A549 (cell line): ENCODE data around the gene ATP6V1F.

Experiments
- CEBPB ChIP-seq, 2 experiments: fragments of >200 bp in 1 of 2; sonication (Bioruptor Twin) in 1 of 2; formaldehyde crosslinking in 1 of 2; IDR thresholded peaks; 2 replicates each; pipeline ENCODE4 v1.6.1; 2012 to 2016
- CTCF ChIP-seq: fragments of >200 bp; sonication (Bioruptor Twin); formaldehyde crosslinking; IDR thresholded peaks from 3 replicates; pipeline ENCODE4 v1.5.1; 2016
- ELK1 ChIP-seq: fragments of 150-350 bp; IDR thresholded peaks from 2 replicates; pipeline ENCODE4 v1.6.1; 2014; ENCODE audit warnings: low read depth, mild to moderate bottlenecking, low read length
- EP300 ChIP-seq, 2 experiments: fragments of >200 bp; sonication (Bioruptor Twin); formaldehyde crosslinking; IDR thresholded peaks; 2 replicates in 1 of 2; 3 replicates in 1 of 2; pipeline ENCODE4 v1.6.1; 2016 to 2017
- ESRRA ChIP-seq: fragments of 150-350 bp; IDR thresholded peaks from 2 replicates; pipeline ENCODE4 v1.6.1; 2014; ENCODE audit warnings: mild to moderate bottlenecking, low read length, borderline replicate concordance
- MAZ ChIP-seq: fragments of 150-350 bp; IDR thresholded peaks from 2 replicates; pipeline ENCODE4 v1.6.1; 2014; ENCODE audit warnings: antibody characterized with exemption, low read depth, low read length, borderline replicate concordance
- POLR2A ChIP-seq: IDR thresholded peaks from 2 replicates; pipeline ENCODE4 v1.6.1; 2012; ENCODE audit warnings: mild to moderate bottlenecking, low read length
- RARB ChIP-seq: fragments of 250-450 bp; sonication (Bioruptor Pico); IDR thresholded peaks from 2 replicates; pipeline ENCODE4 v1.8.0; 2021; ENCODE audit warnings: mild to moderate bottlenecking, moderate library complexity
- REST ChIP-seq: fragments of 200-600 bp; sonication (generic); IDR thresholded peaks from 2 replicates; pipeline ENCODE4 v1.6.1; 2016; ENCODE audit warnings: antibody characterized with exemption, mild to moderate bottlenecking, moderate library complexity
- RFX5 ChIP-seq: fragments of 450-650 bp; IDR thresholded peaks from 2 replicates; pipeline ENCODE4 v1.7.1; 2014; ENCODE audit warnings: antibody characterized with exemption, mild to moderate bottlenecking, moderate library complexity
- SREBF2 ChIP-seq: fragments of 450-650 bp; IDR thresholded peaks from 2 replicates; pipeline ENCODE4 v1.6.1; 2014; ENCODE audit warnings: mild to moderate bottlenecking, moderate library complexity

GRCh38 chr7:128827248-128827958 lies 35.3 kb upstream of the ATP6V1F start:
- TF ChIP-seq POLR2A, result no peak
- TF ChIP-seq REST, result no peak
- no peak for TF ChIP-seq CTCF
- no peak for TF ChIP-seq EP300 (IDR thresholded peaks at IDR 0.05)
- no peak for TF ChIP-seq ELK1
- TF ChIP-seq SREBF2, result no peak
- no peak for TF ChIP-seq RFX5
- no peak for TF ChIP-seq ESRRA
- TF ChIP-seq CEBPB (IDR thresholded peaks at IDR 0.05), result no peak
- no peak for TF ChIP-seq RARB (CRISPR knock-in tag)
- no peak for TF ChIP-seq MAZ
